GM19043 (cell line): ENCODE data around the gene FAM98C.

Experiments
- ATAC-seq: cut with Tn5 transposase; IDR thresholded peaks from one replicate; pipeline ENCODE4 v1.9.1; 2021; ENCODE audit warnings: low read depth; ENCODE audit not compliant: unreplicated experiment

Gene FAM98C

DNA sequence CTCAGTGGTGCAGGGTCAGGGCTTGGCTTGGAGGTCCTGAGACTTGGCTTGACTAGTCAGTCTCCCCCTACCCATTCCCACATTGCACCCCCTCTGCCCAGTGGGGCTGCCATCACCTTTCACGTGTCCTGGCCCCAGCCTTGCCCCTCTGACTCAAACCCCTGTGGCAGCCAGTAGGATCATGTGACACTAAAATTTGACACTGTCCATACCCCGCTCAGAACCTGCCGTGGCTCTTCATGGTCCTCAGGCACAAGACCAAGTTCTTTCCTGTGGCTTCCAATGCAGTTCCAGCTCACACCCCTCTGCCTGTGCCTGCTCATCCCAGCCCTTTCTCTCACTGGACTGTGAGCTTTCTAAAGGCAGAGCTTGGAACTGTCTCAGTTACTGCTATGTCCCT, 26.3 kb upstream of the FAM98C start:
- ATAC-seq: no peak

DNA sequence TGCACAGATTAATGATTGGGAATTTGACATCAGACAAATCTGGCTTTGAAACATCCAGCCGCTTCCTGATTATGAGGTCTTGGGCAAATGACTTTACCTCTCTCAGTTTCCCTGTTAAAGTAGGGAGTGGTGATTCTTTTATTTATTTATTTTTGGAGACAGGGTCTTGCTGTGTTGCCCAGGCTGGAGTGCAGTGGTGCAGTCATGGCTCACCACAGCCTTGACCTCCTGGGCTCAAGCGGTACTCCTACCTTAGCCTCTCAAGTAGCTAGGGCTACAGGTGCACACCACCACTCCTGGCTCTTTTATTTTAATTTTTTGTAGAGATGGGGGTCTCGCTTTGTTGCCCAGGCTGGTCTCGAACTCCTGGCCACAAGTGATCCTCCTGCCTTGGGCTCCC, 25.8 kb upstream of the FAM98C start:
- no peak for ATAC-seq

DNA sequence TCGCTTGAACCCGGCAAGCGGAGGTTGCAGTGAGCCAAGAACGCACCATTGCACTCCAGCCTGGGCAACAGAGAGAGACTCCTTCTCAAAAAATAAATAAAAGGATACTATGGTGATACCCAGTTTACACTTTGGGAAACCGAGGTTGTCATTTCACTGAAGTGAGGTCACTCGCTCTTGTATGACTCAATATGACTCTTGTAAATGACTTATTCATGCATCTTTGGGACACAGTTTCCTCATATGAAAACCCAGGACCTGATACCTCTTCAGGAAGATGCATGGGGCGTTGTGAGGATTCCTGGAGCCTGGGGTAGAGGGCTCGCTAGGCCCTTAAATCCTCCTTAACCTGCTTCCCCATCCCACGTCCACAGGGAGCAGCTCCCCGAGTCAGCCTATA, 24.0 kb upstream of the FAM98C start:
- no peak for ATAC-seq

DNA sequence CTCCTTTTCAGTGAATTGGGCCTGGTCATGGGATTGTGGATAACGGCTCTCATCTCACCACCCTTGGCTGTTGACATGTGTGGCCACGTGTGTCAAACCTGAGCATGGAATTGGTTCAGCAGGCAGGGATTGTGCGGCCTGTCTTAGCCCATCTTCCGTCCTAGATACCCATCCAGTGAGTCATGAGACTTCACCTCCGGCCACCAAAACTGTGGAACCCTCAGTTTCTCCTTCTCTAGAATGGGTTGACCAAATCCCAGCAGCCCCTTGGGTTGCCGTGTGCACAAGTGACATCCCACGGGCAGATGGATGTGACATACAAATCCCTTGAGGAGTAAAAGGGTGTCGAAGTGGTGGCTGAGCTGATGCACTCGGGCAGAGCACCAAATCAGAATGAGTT, 21.8 kb upstream of the FAM98C start:
- ATAC-seq: no peak

DNA sequence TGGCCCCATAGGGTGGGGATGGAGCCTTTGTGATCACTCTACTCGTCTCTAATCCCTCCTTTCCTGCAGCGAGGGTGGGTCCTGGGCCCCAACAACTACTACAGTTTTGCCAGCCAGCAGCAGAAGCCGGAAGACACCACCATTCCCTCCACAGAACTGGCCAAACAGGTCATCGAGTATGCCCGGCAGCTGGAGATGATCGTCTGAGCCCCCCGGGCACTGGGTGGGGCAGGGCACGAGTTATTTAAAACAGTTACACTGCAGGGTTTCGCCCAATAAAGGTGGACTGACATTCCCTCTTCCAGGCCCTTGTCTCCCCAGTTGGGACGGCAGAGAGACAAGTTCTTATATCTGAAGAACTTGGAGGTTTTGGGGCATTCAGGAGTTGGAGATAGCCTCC, 19.7 kb upstream of the FAM98C start:
- ATAC-seq: no peak

DNA sequence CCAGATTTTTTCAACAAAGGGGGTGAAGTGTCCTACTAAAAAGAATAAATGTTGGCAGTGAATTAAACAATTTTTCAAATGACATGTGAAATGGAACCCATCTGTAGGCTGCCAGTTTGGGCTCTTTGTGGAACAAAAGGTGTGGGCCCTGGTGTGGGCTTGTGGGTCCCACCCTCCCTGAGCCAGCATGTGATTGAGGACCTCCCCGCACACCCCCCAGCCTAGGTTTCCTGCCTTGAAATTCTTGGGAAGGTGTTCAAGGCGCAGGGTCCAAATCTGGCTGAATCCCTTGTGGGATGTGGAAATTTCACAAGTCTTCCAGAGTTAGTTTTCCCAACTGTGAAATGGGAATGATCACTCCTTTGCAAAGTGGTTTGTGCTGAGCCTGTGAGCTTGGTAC, 19.1 kb upstream of the FAM98C start:
- ATAC-seq: no peak

DNA sequence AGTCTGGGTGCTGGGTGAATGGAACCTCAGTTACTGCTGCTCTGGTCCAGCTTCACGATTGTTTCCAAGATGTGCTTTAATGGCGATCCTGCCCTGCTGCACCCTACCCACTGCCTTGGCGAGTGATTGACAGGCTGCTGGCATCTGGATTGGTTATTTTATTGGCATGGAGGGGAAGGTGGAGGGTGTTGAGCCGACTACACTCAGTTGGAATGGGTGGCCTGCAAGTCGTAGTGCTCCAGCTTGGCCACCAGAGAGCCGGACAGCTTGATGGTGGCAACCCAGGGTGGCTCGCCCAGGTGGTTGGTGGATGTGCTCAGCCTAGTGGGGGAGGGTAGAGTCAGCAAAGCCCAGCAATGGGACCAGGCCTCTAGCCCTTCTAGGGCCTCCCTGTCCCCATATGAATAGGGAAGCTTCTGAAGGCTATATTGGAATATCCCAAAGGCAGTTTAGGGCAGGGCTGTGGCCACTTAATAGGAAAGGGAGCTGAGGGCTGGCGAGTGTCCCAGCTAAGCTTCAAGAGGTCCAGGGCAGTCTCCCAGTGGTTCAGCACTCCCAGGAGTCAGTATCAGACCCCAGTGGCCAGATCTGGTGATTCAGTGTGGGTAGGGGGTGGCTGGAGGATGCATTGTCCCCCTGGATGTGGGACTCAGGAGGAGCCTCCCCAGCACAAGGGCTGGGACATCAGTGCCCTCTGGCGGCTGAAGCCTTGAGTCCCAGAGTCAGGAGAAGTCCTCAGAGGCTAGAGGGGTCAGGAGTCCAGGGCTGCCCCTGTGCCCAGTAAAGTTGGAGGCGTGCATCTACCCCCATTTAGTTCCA, 18.5 kb upstream of the FAM98C start:
- ATAC-seq: no peak

DNA sequence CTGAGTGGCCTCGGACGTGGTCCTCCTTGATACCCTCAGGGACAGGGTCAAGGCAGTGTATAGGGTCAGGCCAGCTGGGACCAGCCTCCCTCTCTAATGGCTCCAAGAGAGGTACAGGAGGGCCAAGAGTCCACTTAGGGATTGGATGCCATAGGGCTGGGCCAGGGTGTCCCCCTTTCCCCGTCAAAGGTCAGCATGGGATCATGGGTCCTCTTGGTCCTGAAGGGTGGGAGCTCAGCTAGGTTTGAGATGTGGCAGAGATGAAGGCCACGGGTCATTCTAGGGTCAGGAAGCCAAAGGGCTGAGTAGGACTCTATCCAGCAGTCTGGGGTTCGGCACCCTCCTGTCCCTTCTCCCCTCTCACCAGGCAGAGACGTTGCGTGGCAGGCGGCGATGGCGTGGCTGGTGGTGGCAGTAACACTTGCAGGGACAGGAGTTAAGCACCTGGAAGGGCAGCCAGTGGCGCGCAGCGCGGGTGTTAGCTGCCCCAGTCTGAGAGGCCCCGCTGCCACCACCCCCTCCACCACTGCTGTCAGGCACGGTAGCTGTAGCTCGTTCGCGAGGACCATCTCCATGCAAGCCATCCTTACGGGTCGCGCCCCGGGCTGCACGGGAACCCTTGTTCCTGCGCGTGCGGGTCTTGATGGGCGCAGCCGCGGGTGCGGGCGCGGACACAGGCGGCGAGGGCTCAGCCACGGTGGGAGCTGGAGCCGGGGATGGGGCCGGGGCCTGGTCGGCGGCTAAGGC, 17.7 kb upstream of the FAM98C start:
- no peak for ATAC-seq

DNA sequence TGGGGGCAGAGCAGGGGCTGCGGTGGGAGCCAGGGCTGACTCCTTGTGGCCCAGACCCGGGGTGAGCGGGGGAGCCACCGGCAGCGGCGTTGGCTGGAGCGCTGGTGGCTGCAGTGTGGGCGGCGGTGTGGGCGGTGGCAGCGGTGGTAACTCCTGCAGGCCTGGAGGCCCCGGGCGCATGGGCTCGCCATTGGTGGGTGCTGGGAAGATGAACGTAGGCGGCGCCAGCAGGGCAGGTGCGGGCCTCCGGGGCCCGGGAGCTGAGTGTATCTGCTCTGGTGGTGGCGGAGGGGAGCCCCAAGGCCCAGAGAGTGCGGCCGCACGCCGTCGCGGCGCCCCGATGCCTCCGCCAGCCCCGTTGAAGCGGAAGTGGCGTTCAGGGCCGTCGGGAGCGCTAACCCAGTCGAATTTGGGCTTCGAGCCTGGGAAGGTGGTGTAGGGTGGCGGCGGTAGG, 17.1 kb upstream of the FAM98C start:
- ATAC-seq: no peak

DNA sequence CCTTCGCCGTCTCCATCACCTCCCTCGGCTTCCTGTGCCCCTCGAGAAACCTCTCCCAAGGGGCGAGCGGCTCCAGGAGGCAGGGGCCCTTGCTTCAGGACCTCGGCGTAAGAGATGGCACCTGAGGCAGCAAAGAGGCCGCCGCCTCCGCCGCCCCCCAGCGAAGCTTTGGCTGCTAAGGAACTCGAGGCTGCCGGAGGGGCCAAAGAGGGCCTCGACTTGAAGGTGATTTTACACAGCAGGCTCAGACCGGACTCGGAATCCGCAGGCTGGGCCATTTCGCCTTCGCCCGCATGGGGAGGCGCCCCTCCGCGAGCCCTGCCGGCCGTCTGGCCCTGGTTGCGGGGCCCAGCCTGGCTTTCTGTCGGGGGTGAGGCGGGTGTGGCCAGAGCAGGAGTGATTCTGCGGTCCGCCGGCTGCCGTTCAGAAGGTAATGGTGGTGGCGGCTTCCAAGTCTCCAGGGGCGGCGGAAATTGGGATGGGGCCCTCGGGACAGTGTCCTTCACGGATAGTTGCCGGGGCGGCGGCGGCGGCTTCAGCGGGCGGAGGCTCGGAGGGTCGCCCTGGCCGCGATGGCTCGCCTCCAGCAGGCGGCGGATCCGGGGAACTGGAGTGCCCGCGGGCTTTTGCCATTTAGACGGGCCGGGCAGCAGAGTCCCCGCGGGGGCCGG, 16.5 kb upstream of the FAM98C start:
- ATAC-seq: no peak

DNA sequence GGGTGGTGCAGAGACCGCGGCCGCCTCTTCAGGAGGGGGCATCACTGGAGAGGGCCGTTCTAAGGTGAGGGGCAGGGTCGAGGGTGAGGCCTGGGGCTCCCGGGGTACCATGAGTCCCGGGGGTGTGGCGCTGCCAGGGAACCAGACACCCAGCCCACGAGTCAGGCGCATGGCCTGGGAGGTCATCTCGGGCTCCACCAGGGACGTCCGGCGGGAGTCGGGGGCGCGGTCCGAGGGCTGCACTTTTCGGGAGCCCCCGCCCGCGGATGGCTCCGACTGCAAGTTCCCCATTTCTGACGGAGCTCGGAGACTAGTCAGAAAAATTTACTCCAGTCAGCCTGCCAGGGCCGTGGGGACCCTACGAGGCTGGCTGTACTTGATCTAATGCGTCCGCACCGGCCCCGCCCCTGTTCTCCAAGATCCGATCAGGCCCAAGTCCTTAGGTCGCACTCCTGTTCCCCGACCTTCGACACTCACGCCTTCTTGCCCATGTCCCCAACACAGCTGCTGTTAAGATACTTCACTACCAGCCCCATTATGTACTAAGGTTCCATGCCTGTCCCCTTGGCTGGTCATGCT, 15.8 kb upstream of the FAM98C start:
- no peak for ATAC-seq

DNA sequence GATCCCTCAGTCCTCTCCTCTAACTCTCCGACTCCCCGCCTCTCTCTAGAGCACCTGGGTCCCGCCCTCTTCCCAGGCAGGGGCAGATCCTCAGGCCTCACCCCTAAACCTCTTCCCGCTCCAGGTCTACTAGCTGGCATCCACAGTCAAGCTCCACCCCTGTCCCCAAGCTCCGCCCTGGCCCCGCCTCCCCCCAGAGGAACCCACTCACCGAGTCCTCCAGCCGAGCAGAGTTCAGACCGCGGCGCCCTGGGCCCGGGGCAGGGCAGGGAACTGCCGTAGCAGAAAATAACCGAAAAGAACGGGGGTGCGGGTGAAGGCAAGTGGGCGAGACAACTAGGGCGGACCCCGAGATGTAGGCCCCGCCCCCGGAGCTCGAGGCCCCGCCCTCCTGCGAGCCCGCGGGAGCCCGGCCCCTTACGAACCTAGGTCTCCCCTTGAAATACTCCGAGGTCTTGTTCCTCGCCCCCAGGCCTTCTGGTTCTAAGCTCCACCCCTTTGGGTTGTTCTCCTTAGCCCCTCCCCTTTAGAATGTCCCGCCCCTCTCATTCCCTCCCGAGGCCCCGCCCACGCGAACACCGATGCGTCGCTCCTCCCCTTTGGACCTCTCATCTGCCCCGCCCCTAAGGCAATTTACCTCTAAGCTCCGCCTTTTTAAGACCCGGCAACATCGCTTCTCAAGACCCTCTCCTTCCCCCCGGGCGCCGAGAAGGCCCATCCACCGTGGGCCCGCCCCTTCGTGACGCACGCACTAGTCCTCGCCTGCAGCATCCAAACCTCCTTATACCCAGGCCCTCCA, 15.1 kb upstream of the FAM98C start, which contains the start of gene GGN:
TSS of gene GGN (minus strand) at position 485 of the 799 bp plus-strand sequence. CDS start 773 bp downstream, outside the sequence.
- ATAC-seq: no peak

DNA sequence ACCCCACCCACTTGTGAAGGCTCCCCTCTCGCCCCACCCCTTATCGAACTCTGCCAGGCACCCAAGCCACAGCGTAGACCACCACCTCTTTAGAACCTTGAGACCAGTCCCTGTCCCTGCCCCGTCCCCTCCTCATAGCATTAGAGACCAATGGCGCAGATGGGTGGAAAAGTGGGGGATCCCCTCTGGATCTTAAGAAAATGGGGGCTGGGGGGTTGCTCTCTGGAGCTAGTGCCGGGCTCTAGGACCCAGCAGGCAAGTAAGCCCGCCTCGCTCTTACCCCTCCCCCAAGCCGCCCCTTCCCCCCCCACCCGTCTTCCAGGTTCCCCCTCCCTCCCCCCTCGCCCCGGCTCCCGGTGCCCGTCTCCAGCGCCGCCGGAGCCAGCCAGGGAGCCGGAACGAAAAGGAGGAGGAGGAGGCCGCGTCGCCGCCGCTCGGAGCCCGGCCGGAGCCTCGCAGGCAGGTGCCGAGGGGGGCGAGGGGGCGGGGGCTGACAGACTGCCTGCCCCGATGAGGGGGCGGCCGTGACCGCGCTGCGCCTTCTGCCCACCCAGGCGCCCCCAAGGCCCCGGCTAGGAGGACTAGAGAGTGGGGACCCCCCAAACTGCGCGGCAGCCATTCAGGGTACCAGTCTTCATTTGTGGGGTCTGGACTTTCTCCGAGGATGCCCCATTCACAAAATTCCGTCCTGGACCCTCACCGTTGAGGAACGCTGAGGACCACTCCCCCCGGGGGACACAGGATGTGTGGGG, 14.4 kb upstream of the FAM98C start, which contains the start of gene SPRED3:
TSS of gene SPRED3 (plus strand) at position 349 of the 752 bp plus-strand sequence. CDS start 1,606 bp downstream, outside the sequence.
- no peak for ATAC-seq

DNA sequence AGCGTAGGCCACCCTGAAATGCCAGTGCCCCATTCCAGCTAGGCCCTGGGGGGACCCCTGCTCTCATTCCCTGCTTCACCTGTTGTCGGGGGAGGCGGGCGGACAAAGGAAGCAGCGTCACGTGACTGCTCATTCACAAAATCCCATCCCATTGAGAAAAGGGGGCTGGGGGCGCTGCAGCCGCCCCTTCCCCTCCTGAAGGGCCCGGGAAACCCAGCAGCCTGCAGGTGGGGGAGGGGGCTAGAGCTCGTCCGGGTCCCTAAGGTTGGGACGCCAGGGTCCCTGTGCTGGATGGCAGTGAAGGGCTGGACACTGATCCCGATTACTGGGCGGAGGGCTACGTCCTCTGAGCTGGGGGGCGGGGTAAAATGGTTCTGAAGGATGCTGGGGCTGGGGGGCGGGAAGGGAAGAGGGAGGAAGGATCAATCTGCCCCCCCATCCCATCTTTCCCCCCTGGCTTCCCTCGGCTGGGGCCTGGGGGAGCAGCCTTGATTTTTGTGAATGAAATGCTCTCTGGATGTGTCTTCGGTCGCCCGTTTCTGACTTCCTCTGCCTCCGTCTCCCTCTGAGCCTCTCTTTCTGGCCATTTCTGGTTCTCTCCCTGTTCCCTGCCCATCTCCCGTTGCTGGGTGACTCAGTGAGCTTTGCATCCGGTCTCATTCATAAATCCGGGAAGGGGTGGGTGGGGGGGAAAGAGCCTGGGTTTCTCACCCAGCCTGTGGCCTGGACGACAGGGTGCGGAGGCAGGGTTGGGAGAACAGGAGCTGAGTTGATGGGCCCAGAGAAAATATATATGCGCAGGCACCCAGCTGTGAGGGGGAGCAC, 13.6 kb upstream of the FAM98C start:
- no peak for ATAC-seq

DNA sequence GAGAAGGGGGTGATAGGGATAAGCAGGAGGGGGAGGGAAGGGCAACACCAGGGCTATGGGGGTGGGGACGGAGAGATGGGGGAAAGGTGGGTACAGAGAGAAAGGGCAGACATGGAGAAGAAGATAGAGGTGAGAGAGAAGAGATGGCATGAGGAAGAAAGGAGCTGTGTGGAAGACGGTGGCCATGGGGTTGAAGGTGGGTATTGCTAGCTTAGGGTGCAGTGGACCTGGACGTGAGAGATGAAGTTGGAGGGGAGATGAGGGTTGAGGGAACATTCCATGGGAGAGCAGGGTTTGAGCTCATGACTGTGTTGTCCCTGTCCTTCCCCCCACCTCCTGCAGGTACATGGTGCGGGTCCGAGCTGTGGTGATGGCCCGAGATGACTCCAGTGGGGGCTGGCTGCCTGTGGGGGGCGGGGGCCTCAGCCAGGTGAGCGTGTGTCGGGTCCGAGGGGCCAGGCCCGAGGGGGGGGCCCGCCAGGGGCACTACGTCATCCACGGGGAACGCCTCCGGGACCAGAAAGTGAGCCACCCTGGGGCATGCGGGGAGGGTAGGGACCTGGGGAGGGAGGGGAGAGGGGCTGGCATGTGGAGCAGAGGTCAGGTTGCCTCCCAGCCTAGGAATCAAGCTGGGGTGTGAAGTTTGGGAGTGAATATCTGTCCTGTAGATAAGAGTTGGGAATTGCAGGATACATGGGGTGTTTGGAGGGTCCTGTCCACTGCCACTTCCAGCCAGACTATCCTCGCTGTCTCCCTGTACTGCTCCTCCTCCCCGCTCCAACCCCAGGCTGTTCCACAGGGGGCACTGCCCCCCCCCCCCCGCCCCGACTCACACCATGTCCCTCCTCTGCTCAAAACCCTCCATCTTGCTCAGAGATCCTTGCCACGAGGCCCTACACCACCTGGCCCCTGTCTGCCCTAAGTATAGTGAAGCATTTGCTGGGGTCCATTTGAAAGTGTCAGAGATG, 12.7 kb upstream of the FAM98C start:
- no peak for ATAC-seq

DNA sequence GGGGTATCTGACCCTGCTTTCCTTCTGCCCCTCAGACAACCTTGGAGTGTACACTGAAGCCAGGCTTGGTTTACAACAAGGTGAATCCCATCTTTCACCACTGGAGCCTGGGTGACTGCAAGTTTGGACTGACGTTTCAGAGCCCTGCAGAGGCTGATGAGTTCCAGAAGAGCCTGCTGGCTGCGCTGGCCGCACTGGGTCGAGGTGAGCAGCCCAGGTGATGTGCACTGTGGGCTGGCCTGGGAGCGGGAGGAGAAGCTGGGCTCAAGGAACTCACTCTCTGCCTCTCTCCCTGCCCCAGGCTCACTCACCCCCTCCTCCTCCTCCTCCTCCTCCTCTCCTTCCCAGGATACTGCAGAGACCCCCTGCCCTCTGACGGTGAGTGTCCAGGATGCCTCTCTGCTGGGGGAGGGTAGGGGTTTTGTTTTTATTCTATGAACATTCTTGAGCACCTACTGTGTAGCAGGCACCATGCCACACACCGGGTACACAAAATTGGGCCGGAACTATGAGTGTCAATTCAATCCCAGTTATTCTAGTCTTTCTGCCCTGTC, 10.9 kb upstream of the FAM98C start:
- ATAC-seq: no peak

DNA sequence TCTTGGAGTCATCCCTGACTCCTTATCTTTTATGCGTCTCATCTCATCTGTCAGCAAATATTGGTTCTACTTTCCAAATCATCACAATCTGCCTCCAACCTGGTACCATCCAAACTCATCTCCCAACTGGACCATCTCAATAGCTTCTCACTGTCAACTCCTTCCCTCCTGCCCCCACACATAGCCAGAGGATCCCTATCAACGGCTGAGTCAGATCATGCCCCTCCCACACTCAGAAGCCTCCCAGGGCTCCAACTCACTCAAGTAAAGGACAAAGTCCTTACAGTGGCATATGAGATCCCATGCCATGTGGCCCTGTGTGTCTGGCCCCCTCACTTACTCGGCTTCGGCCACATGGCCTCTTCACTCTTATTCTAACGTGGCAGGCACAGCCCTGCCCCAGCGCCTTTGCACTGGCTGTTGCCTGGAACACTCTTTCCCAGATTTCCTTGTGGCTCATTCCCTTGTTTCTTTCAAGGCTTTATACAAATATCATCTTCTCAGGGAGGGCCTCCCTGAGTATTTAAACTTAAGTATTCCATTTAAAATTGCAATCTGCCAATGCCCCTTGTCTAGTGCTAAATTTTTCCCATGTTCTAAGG, 10.1 kb upstream of the FAM98C start:
- no peak for ATAC-seq
